ENCODE results near the gene TMEM117.

TMEM117 gene

GRCh38 chr12:44380861-44381260 is 545.0 kb downstream of the TMEM117 start:
- DNase-seq (ENCODE audit: low spot score), result no peak

GRCh38 chr12:44381341-44381740 is 545.5 kb downstream of the TMEM117 start:
- no peak for DNase-seq (ENCODE audit: low spot score)

- DNase-seq (ENCODE audit: low spot score), result no peak
These were observed 548.3 kb downstream of the TMEM117 start for GRCh38 chr12:44384136-44384535.

GRCh38 chr12:44385964-44386363 is 550.1 kb downstream of the TMEM117 start:
- no peak for DNase-seq (ENCODE audit: low spot score)

- DNase-seq (ENCODE audit: low spot score), result no peak
These were observed 551.7 kb downstream of the TMEM117 start for GRCh38 chr12:44387581-44387980.

GRCh38 chr12:44389038-44389437 is 553.2 kb downstream of the TMEM117 start:
- no peak for DNase-seq (ENCODE audit: low spot score)

- no peak for DNase-seq (ENCODE audit: low spot score)
These were observed 554.0 kb downstream of the TMEM117 start for GRCh38 chr12:44389896-44390295.

GRCh38 chr12:44397631-44398030 is 561.8 kb downstream of the TMEM117 start:
- no peak for DNase-seq (ENCODE audit: low spot score)

- DNase-seq (ENCODE audit: low spot score), result no peak
These were observed 567.3 kb downstream of the TMEM117 start for GRCh38 chr12:44403185-44403584.

- DNase-seq (ENCODE audit: low spot score), result no peak
These were observed 569.4 kb downstream of the TMEM117 start for GRCh38 chr12:44405297-44405696.

- DNase-seq (ENCODE audit: low spot score), result no peak
These were observed 586.7 kb downstream of the TMEM117 start for GRCh38 chr12:44422559-44422958.

- no peak for DNase-seq (ENCODE audit: low spot score)
These were observed 592.9 kb downstream of the TMEM117 start for GRCh38 chr12:44428825-44429224.

GRCh38 chr12:44431647-44432343 is 595.9 kb downstream of the TMEM117 start:
- no peak for DNase-seq (ENCODE audit: low spot score)

GRCh38 chr12:44433659-44434058 is 597.8 kb downstream of the TMEM117 start:
- DNase-seq (ENCODE audit: low spot score), result no peak

GRCh38 chr12:44436756-44437155 is 600.9 kb downstream of the TMEM117 start:
- no peak for DNase-seq (ENCODE audit: low spot score)

All from pons (tissue), 1 donor.